ENCODE measurements around the gene ADM2. TPM values are rescaled to one million over a fixed set of nuclear protein-coding genes. Genes with fewer than 3 reads are reported as not detected.
"Not testable (repeated sequence)": the region's sequence is repeated elsewhere in the genome, so short reads cannot be mapped to it uniquely, and the experiment has no call there.

Gene ADM2
- total RNA-seq, 1 donor, result 9.4 TPM

DNA sequence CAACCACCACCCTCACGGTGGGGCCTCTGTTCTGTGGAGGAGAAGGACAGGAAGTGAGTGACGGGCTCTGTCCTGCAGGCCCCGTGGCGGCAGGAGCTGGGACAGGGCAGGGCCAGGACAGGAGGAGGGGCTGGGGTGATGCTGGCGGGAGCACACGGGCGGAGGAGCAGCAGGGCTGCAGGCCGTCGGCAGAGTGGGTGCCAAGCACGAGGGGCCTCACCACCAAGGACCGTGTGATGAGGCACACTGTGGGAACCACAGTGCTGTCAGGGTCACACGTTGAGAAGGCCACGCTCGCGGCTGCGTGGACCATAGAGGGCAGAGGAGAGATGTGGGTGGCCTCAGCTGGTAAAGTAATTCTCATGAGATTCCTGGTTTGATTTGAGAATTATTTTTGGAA is 35.5 kb downstream of the ADM2 start:
- DNase-seq (ENCODE audit: insufficient read length, low spot score, missing footprints), result peak; percentile 72
- H3K4me1 ChIP-seq (ENCODE audit: insufficient read depth, low read length), result no peaks in the 10 kb centered on the region
- no peaks in the 10 kb centered on the region for H3K27me3 ChIP-seq (ENCODE audit: insufficient read depth, low read length)
- peaks cover 53% of the 10 kb centered on the region for H3K79me2 ChIP-seq (ENCODE audit: insufficient read depth, low read length)
- H3K36me3 ChIP-seq (ENCODE audit: insufficient read depth, low read length), result peaks cover 17% of the 10 kb centered on the region
- no peak for TF ChIP-seq CTCF (IDR thresholded peaks at IDR 0.05; ENCODE audit: extremely low read depth, low read depth, low read length)
- H4K20me1 ChIP-seq (ENCODE audit: insufficient read depth, low read length), result peaks cover 2% of the 10 kb centered on the region
- H2AFZ ChIP-seq (ENCODE audit: low read length), result no peak overlapping the region
- H3K27ac ChIP-seq (ENCODE audit: low read depth, low read length), result no peak overlapping the region
- H3K4me3 ChIP-seq (ENCODE audit: insufficient read depth, low read length), result no peak overlapping the region
- no peaks in the 10 kb centered on the region for H3K9me3 ChIP-seq (ENCODE audit: low read depth, low read length)
- H3K4me2 ChIP-seq (ENCODE audit: insufficient read depth, low read length), result no peak overlapping the region

- peak; percentile 55 for DNase-seq (ENCODE audit: insufficient read length, low spot score, missing footprints)
- peaks cover 2% of the 10 kb centered on the region for H4K20me1 ChIP-seq (ENCODE audit: insufficient read depth, low read length)
- H3K27ac ChIP-seq (ENCODE audit: low read depth, low read length), result no peak overlapping the region
- no peaks in the 10 kb centered on the region for H3K27me3 ChIP-seq (ENCODE audit: insufficient read depth, low read length)
- no peak overlapping the region for H3K4me3 ChIP-seq (ENCODE audit: insufficient read depth, low read length)
- H3K4me1 ChIP-seq (ENCODE audit: insufficient read depth, low read length), result no peaks in the 10 kb centered on the region
- H3K79me2 ChIP-seq (ENCODE audit: insufficient read depth, low read length), result peaks cover 53% of the 10 kb centered on the region
- no peak overlapping the region for H2AFZ ChIP-seq (ENCODE audit: low read length)
- no peak for TF ChIP-seq CTCF (IDR thresholded peaks at IDR 0.05; ENCODE audit: extremely low read depth, low read depth, low read length)
- H3K36me3 ChIP-seq (ENCODE audit: insufficient read depth, low read length), result peaks cover 19% of the 10 kb centered on the region
- H3K4me2 ChIP-seq (ENCODE audit: insufficient read depth, low read length), result no peak overlapping the region
- H3K9me3 ChIP-seq (ENCODE audit: low read depth, low read length), result no peaks in the 10 kb centered on the region
Measured at GRCh38 chr22:50517495-50518260, 36.3 kb downstream of the ADM2 start.

GRCh38 chr22:50518606-50519005 is 37.3 kb downstream of the ADM2 start:
- no peaks in the 10 kb centered on the region for H3K27me3 ChIP-seq (ENCODE audit: insufficient read depth, low read length)
- no peak overlapping the region for H3K4me3 ChIP-seq (ENCODE audit: insufficient read depth, low read length)
- no peak overlapping the region for H3K27ac ChIP-seq (ENCODE audit: low read depth, low read length)
- no peak overlapping the region for H3K4me2 ChIP-seq (ENCODE audit: insufficient read depth, low read length)
- no peak overlapping the region for H2AFZ ChIP-seq (ENCODE audit: low read length)
- peaks cover 53% of the 10 kb centered on the region for H3K79me2 ChIP-seq (ENCODE audit: insufficient read depth, low read length)
- H3K4me1 ChIP-seq (ENCODE audit: insufficient read depth, low read length), result no peaks in the 10 kb centered on the region
- TF ChIP-seq CTCF (IDR thresholded peaks at IDR 0.05; ENCODE audit: extremely low read depth, low read depth, low read length), result no peak
- DNase-seq (ENCODE audit: insufficient read length, low spot score, missing footprints), result no peak
- H3K36me3 ChIP-seq (ENCODE audit: insufficient read depth, low read length), result peaks cover 28% of the 10 kb centered on the region
- H3K9me3 ChIP-seq (ENCODE audit: low read depth, low read length), result no peaks in the 10 kb centered on the region
- peaks cover 10% of the 10 kb centered on the region for H4K20me1 ChIP-seq (ENCODE audit: insufficient read depth, low read length)

DNA sequence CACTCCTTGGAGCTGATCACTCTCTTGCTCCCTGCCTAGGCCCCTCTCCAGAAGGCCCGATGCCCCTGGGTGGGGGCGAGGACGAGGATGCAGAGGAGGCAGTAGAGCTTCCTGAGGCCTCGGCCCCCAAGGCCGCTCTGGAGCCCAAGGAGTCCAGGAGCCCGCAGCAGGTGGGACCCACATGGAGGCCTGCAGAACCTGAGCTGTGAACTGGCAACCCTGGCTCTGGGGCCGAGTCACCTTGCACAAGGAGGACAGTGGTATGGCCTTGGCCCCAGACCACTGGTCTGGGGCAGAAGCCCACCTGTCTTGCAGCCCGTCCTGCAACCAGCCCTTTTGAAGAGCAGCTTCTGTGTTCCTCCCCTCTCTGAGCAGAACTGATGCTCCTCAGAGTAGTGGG is 37.8 kb downstream of the ADM2 start:
- no peaks in the 10 kb centered on the region for H3K27me3 ChIP-seq (ENCODE audit: insufficient read depth, low read length)
- peaks cover 53% of the 10 kb centered on the region for H3K79me2 ChIP-seq (ENCODE audit: insufficient read depth, low read length)
- H3K9me3 ChIP-seq (ENCODE audit: low read depth, low read length), result no peaks in the 10 kb centered on the region
- H3K36me3 ChIP-seq (ENCODE audit: insufficient read depth, low read length), result peaks cover 32% of the 10 kb centered on the region
- H3K4me1 ChIP-seq (ENCODE audit: insufficient read depth, low read length), result peaks cover 1% of the 10 kb centered on the region
- no peak overlapping the region for H2AFZ ChIP-seq (ENCODE audit: low read length)
- no peak for TF ChIP-seq CTCF (IDR thresholded peaks at IDR 0.05; ENCODE audit: extremely low read depth, low read depth, low read length)
- H3K4me3 ChIP-seq (ENCODE audit: insufficient read depth, low read length), result no peak overlapping the region
- peaks cover 15% of the 10 kb centered on the region for H4K20me1 ChIP-seq (ENCODE audit: insufficient read depth, low read length)
- H3K4me2 ChIP-seq (ENCODE audit: insufficient read depth, low read length), result no peak overlapping the region
- DNase-seq (ENCODE audit: insufficient read length, low spot score, missing footprints), result peak; percentile 37
- no peak overlapping the region for H3K27ac ChIP-seq (ENCODE audit: low read depth, low read length)

DNA sequence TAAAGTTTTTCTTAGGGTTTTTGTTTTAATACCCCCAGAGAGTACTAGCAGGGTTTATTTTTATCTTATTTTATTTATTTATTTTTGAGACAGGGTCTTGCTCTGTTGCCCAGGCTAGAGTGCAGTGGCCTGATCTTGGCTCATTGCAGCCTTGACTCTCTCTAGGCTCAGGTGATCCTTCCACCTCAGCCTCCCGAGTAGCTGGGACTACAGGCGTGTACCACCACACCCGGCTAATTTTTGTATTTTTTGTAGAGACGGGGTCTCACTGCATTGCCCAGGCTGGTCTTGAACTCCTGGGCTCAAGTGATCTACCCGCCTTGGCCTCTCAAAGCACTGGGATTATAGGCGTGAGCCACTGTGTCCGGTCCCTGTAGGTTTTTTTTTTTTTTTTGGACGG is 38.8 kb downstream of the ADM2 start:
- peaks cover 23% of the 10 kb centered on the region for H4K20me1 ChIP-seq (ENCODE audit: insufficient read depth, low read length)
- H3K27me3 ChIP-seq (ENCODE audit: insufficient read depth, low read length); H3K27ac ChIP-seq (ENCODE audit: low read depth, low read length); H3K9me3 ChIP-seq (ENCODE audit: low read depth, low read length); H2AFZ ChIP-seq (ENCODE audit: low read length); H3K4me2 ChIP-seq (ENCODE audit: insufficient read depth, low read length); H3K4me1 ChIP-seq (ENCODE audit: insufficient read depth, low read length); H3K4me3 ChIP-seq (ENCODE audit: insufficient read depth, low read length); DNase-seq (ENCODE audit: insufficient read length, low spot score, missing footprints): not testable (repeated sequence)
- peaks cover 32% of the 10 kb centered on the region for H3K36me3 ChIP-seq (ENCODE audit: insufficient read depth, low read length)
- H3K79me2 ChIP-seq (ENCODE audit: insufficient read depth, low read length), result peaks cover 50% of the 10 kb centered on the region
